NCI-H748 (cell line): ENCODE measurements around the gene ADAT1.
"Not testable (repeated sequence)": the region's sequence is repeated elsewhere in the genome, so short reads cannot be mapped to it uniquely, and the experiment has no call there.

Source experiments
- DNase-seq: peaks from one replicate; lab custom pipeline; 2025; ENCODE audit not compliant: unreplicated experiment; lab: John Stamatoyannopoulos, UW

Gene ADAT1

GRCh38 chr16:75621170-75621477 lies 2.0 kb downstream of the ADAT1 start:
- peak; percentile 26 for DNase-seq

- DNase-seq, result no peak
Observed at GRCh38 chr16:75620326-75621169, 2.5 kb downstream of the ADAT1 start.

GRCh38 chr16:75618780-75619179 lies 4.3 kb downstream of the ADAT1 start:
- no peak for DNase-seq

DNA sequence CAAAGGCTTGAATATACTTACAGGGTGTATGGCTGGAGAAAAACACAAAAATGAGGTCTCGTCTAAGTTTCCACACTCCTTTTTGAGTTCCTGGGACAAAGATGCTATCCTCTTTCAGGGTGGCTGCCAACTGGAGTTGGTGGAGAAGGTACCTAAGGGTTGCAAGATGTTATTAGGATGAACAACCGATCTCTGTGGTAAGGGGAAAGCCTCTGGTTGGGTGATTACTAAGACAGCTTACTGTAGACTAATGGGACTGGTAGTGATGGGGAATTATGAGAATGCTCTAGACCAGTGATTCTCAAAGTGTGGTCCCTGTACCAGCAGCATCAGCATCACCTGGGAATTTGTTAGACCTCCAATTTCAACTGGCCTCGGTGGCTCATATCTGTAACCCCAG lies 6.0 kb downstream of the ADAT1 start:
- DNase-seq, result no peak

DNA sequence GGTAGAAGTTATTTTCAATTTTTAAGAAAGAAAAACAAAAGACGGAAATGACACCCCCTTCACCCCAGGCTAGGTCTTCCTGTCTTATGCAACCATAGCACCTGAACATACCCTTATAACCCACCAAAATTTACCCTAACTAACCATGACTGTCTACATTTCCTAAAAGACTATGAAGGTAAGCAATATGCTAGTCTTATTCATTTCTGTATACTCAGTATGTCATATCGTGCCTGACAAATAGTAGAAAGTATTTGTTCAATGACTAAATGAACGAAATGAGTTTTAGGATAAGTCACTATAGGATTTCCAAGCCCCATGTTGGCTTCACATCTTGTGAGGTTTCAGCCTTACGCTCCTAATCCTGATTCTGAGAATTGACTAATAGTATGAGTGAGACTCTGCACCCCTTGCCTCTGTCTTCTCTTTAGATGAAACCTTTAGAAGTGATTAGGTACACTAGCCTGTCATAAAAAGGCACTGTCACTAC lies 6.5 kb downstream of the ADAT1 start:
- no peak for DNase-seq

DNA sequence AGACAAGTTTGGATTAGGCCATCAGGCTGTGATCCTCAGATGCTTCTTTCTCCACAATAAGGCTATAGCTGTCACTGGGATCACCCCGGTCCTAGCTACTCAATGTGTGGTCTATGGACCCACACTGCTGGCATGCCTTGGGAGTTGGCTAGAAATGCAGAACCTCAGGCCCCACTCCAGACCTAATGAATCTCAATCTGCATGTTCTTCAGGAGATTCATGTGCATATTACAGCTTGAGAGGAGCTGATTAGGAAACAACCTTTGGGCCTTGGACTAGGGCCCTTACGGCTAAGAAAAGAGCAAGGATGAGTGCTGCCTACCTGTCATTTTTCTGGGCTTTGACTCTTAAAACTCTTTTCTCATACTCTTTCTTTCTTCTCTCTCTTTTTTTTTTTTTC lies 7.5 kb downstream of the ADAT1 start:
- no peak for DNase-seq

DNA sequence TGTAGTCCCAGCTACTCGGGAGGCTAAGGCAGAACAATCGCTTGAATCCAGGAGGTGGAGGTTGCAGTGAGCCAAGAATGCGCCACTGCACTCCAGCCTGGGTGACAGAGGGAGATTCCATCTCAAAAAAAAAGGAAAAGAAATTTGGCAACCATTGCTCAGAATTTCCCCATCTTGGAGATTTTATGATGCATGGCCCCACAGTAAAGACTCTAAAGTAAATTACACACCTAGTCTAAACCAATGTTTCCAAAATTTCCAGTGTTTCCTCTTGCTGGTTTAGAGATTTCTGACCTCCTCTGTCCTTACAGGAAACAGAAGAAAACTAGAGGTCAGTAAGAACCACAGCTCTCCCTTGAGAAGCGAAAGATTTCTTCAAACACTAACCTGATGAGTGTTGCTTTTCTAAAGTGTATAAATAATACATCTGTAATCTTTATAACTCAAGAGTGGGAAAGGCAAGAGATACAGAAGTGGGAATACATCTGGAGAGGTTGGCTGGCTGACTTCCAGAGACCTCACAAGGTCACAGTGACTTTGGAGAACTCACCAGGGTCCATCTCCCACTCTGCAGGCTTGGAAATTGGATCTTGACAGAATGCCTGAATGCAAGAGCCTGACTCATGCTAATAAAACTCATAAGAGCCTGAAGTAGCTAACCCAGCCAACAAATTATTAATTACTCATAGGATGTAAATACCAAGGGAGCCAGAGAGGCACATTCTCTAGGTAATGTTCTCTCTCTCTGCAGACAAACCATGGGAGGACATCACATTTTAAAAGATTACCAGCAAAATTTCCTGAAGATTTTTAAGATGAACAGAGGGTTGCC lies 8.8 kb downstream of the ADAT1 start:
- no peak for DNase-seq

- DNase-seq, result no peak
Observed at GRCh38 chr16:75606507-75606906, 16.6 kb downstream of the ADAT1 start.

DNA sequence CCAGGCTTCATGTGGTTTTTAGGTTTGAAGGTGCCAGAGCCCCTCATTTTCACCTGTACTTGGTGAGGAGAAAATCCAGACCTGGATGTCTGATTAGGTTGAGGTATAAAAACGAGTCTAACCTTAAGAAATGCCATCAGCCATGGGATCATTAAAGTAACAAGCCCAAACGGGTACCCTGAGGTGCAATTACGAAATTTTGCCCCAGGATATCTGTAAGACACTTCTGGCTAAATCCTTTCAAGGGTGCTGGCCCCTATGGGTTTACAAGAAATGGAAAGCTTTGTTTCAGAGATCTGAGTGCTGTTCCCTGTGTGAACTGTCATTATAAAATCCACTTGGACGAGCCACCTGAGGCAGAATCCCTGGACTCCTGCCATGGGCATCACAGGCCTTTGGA lies 19.8 kb downstream of the ADAT1 start:
- no peak for DNase-seq

DNA sequence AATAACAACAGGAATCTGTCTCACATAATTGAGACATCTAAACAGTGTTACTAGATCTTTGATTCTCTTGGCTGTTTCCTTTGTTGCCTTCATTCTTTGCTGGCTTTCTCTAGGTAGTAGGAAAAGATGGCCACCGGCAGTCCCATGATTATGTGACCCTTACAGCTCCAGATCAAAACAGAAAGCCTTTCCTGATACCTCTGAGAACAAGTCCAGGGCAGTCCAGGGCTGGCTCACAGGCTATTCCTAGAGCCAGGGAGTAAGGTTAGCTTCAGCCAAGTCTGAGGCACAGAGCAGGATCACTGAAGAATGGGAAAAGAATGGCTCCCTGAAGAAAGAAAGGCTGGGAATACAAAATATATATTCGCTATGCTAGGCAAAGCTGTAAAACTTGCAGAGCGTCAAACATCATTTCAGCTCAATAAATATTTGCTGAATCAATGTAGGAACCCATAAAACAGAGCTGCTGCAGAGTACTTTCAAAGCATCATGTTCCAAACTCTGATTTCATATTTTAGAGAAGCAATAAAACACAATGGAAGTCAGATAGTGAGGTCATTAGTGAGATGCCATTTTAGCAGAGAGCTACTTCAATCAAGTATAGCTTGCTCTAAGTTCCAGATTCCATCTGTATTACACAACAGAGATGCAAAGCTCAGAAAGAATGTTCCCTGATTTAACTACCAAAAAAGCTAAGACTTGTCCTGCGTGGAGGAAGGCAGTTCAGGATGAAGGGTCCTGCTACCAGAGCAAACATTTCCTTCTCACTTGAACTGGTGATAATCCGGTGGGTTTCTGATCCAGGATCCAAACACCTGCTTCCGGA lies 23.4 kb downstream of the ADAT1 start:
- no peak for DNase-seq

- DNase-seq, result peak; percentile 64
Observed at GRCh38 chr16:75593825-75594820, 29.0 kb downstream of the ADAT1 start.

DNA sequence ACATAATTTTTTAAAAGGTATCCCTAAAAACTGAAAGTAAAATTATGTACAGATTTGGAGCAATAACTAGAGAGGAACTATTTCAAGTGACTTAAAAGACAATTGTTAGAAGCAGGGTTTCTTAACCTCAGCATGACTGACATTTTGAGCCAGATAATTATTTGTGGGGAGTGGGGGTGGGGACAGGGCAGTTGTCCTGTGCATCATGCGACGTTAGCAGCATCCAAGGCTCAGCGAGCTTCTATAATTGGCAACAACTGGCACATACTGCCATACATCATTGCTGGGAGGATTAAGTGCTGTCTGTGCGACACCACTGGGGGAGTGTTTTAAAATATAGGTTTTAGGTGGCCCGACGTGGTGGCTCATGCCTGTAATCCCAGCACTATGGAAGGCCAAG lies 29.8 kb downstream of the ADAT1 start:
- no peak for DNase-seq

- DNase-seq, result not testable (repeated sequence)
Observed at GRCh38 chr16:75591927-75592326, 31.2 kb downstream of the ADAT1 start.

DNA sequence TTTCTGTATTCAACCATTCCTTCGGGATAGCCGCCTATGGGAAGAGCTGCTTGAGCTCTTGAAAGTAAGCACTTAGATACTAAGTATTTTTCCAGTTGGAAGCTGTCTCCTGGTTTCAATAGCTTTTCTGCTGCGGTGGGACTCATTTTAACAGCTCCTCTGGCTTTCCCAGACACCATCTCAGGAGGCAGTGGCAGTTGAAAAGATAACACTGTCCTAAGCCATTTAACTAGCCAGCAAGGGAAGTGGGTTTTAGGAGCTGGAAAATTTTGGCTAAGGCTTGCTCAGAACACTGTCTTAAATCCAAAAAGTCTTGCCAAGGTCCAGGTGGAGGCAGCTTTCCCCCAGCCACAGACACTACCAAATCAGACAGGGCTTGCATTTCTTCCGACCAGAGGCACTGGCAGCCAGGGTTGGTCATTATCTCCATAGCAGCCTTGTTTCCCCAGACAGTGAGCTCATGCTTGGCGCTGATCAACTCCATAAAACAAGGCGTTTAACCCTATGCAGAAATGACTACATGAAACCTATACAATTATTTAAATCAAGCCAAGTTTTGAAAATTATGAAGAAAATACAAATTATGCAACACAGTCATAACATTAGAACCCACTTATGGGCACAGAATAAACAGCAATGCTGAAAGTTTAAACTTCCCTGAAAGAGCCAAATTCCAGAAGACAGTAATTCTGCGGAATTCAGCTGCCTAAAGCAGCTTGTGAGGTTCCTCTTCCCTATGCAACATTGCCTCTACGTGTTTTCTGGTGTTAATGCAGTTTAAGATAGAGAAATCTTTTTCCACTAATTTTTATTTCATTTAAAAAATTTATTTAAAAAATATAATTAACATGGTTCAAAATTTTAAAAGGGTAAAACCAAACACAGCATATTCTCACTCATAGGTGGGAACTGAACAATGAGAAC lies 31.9 kb downstream of the ADAT1 start:
- no peak for DNase-seq

- DNase-seq, result no peak
Observed at GRCh38 chr16:75589306-75589705, 33.8 kb downstream of the ADAT1 start.

- no peak for DNase-seq
Observed at GRCh38 chr16:75588716-75589115, 34.4 kb downstream of the ADAT1 start.

- DNase-seq, result no peak
Observed at GRCh38 chr16:75584108-75584507, 39.0 kb downstream of the ADAT1 start.

DNA sequence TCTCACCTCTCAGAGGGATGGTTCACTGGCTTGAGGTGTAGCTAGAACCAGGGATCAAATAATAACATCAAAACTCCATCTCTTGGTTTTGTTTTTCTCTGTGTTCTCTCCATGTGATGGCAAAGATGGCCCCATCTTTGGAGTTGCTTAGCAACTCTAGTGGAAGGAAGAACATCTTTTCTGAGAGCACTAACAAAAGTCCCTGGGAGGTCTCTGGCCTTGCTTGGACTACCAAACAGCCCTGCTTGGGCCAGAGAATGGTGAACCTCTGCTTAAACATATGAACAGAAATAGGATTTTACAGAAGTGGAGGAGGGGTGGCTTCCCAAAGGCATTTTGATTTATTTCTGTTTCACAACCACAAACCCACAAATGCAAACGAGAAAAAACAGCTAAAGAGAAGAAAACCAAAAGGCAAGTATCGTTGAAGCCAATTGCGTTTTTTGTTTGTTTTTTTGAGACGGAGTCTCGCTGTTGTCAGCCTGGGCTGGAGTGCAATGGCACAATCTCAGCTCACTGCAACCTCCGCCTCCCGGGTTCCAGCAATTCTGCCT lies 43.7 kb downstream of the ADAT1 start:
- DNase-seq, result no peak

GRCh38 chr16:75578725-75579124 lies 44.4 kb downstream of the ADAT1 start:
- DNase-seq, result no peak
